Uterus (tissue), 2 donors: ENCODE data around the gene MGRN1.

Experiments used
- CTCF ChIP-seq, 4 experiments: fragments of 200-600 bp in 2 of 4; fragments of 450-650 bp in 2 of 4; sonication (generic) in 2 of 4; IDR thresholded peaks; one replicate each; pipeline ENCODE4 v1.5.1; 2016 to 2019; ENCODE audit warnings: antibody characterized with exemption in 4 of 4, mild to moderate bottlenecking in 2 of 4, moderate library complexity in 1 of 4
- POLR2A ChIP-seq, 2 donors: fragments of 450-650 bp; IDR thresholded peaks; one replicate each; pipeline ENCODE4 v1.6.1; 2016; ENCODE audit warnings: antibody characterized with exemption in 2 of 2, mild to moderate bottlenecking in 1 of 2, moderate library complexity in 1 of 2

GRCh38 chr16:4675864-4676786, 51.5 kb downstream of the MGRN1 start:
- no peak for TF ChIP-seq CTCF (IDR thresholded peaks at IDR 0.05)
- no peak for TF ChIP-seq POLR2A (IDR thresholded peaks at IDR 0.05)
